HepG2 (cell line): ENCODE results near the gene UBE2D3. TPM values are rescaled to one million over a fixed set of nuclear protein-coding genes. Genes with fewer than 3 reads are reported as not detected.

ENCODE experiments used
- ETV6 ChIP-seq: sonication (generic); formaldehyde crosslinking; conservative IDR thresholded peaks from 2 replicates; pipeline ENCODE4 v1.4.0; 2020; ENCODE audit warnings: missing genetic modification reagents
- MATR3 ChIP-seq: sonication (generic); formaldehyde crosslinking; IDR thresholded peaks from 2 replicates; pipeline ENCODE4 v1.4.0; 2020; ENCODE audit warnings: missing genetic modification reagents
- SIN3B ChIP-seq: fragments of 150-350 bp; IDR thresholded peaks from 2 replicates; pipeline ENCODE4 v1.6.1; 2014; ENCODE audit warnings: low read length
- TEAD3 ChIP-seq: optimal IDR thresholded peaks from 2 replicates; pipeline ENCODE3; 2016; ENCODE audit warnings: borderline replicate concordance
- TSC22D2 ChIP-seq: sonication (generic); formaldehyde crosslinking; IDR thresholded peaks from 2 replicates; pipeline ENCODE4 v1.5.1; 2020; ENCODE audit warnings: missing genetic modification reagents, mild to moderate bottlenecking, borderline replicate concordance
- polyA plus RNA-seq, 8 experiments: library from polyadenylated mRNA; depleted of rRNA in 3 of 8; stranded (reverse) in 7 of 8; unstranded in 1 of 8; fragments of >200 nt; fragmentation: Illumina TruSeq in 4 of 8; extraction: Trizol in 4 of 8; gene quantifications; 2 replicates each; pipeline versions ENCODE4 v1.2.1 to v1.2.3, GENCODE V29; 2011 to 2016; ENCODE audit warnings: low read depth in 4 of 8, missing spikeins in 1 of 8, mixed read lengths in 1 of 8; ENCODE audit not compliant: insufficient read depth in 1 of 8
- total RNA-seq, 5 experiments: library from RNA; depleted of rRNA; stranded (reverse); fragments of >200 nt; fragmentation: Illumina TruSeq; extraction: Trizol; gene quantifications; 2 replicates each; pipeline ENCODE4 v1.2.3, GENCODE V29; 2016; ENCODE audit warnings: low read depth in 1 of 5
- TF ChIP-seq, protein P1 (sequence below): sonication (generic); formaldehyde crosslinking; IDR thresholded peaks from 2 replicates; pipeline ENCODE4; 2020; ENCODE audit warnings: missing genetic modification reagents, mild to moderate bottlenecking, borderline replicate concordance
- TF ChIP-seq, protein P2 (sequence below): IDR thresholded peaks from 2 replicates; pipeline ENCODE4 v1.6.1; 2016; ENCODE audit warnings: missing compliant biosample characterization, missing genetic modification reagents, borderline replicate concordance
- TF ChIP-seq, protein P3 (sequence below): sonication (generic); formaldehyde crosslinking; IDR thresholded peaks from 2 replicates; pipeline ENCODE4 v1.5.0; 2020; ENCODE audit warnings: missing genetic modification reagents
- TF ChIP-seq, protein P4 (sequence below): sonication (generic); formaldehyde crosslinking; IDR thresholded peaks from 2 replicates; pipeline ENCODE4 v1.8.0; 2022; ENCODE audit warnings: missing genetic modification reagents, mild to moderate bottlenecking, moderate library complexity, borderline replicate concordance
- TF ChIP-seq, protein P5 (sequence below): sonication (generic); formaldehyde crosslinking; IDR thresholded peaks from 2 replicates; pipeline ENCODE4 v1.5.0; 2020; ENCODE audit warnings: missing genetic modification reagents
- TF ChIP-seq, protein P6 (sequence below): sonication (generic); formaldehyde crosslinking; IDR thresholded peaks from 2 replicates; pipeline ENCODE4 v1.8.0; 2022; ENCODE audit warnings: missing genetic modification reagents, mild to moderate bottlenecking, borderline replicate concordance

Gene UBE2D3
- total and polyA plus RNA-seq, 2 of the 13 experiments (the other 11 are each of a cell fraction or from before 2014, with no cell fraction given): 224 to 293 TPM

DNA sequence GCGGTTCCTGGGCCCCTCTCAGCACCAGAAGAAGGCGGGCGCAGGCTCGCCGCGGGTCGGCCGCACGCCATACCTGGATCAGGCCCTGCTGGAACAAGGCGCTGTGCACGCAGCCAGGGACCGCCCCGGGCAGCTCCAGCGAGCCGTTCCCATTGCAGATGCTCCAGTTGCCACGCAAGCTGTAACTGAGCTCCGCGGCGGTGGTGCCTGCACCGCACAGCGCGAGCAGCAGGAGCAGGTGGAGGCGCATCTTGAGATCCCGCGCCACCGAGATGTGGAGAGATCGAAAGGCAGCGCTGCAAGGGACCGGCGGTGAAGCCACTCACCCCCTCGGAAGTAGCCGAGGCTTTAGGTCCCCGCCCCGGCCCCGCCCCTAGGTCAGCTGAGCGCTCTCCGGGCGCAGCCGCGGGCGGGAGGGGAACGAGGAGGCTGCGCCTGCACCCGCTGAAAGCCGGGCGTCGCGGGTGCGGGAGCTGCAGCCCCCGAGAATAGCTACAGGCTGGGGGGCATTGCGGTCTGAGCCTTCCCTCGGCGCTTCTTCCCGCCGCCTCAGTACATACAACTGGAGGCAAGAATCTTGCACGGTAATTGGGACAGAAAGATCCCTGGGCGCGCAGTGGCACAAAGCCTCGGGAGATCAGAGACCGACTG lies 66.6 kb downstream of the UBE2D3 start, which contains the start of gene MANBA (continued):
- TF ChIP-seq, protein P1, sequence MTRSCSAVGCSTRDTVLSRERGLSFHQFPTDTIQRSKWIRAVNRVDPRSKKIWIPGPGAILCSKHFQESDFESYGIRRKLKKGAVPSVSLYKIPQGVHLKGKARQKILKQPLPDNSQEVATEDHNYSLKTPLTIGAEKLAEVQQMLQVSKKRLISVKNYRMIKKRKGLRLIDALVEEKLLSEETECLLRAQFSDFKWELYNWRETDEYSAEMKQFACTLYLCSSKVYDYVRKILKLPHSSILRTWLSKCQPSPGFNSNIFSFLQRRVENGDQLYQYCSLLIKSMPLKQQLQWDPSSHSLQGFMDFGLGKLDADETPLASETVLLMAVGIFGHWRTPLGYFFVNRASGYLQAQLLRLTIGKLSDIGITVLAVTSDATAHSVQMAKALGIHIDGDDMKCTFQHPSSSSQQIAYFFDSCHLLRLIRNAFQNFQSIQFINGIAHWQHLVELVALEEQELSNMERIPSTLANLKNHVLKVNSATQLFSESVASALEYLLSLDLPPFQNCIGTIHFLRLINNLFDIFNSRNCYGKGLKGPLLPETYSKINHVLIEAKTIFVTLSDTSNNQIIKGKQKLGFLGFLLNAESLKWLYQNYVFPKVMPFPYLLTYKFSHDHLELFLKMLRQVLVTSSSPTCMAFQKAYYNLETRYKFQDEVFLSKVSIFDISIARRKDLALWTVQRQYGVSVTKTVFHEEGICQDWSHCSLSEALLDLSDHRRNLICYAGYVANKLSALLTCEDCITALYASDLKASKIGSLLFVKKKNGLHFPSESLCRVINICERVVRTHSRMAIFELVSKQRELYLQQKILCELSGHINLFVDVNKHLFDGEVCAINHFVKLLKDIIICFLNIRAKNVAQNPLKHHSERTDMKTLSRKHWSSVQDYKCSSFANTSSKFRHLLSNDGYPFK (CRISPR knock-in tag): peak; percentile 74
- TF ChIP-seq, protein P2, sequence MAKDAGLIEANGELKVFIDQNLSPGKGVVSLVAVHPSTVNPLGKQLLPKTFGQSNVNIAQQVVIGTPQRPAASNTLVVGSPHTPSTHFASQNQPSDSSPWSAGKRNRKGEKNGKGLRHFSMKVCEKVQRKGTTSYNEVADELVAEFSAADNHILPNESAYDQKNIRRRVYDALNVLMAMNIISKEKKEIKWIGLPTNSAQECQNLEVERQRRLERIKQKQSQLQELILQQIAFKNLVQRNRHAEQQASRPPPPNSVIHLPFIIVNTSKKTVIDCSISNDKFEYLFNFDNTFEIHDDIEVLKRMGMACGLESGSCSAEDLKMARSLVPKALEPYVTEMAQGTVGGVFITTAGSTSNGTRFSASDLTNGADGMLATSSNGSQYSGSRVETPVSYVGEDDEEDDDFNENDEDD (CRISPR knock-in tag): peak; percentile 61; the same call in 1 of the 2 replicates
- TF ChIP-seq, protein P3, sequence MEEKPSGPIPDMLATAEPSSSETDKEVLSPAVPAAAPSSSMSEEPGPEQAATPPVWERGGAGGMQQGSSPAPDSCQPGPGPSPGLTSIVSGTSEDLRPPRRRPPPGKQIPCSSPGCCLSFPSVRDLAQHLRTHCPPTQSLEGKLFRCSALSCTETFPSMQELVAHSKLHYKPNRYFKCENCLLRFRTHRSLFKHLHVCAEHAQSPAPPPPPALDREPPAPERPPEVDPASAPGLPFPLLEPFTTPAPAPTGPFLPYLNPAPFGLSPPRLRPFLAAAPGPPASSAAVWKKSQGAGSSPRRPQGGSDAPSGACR (CRISPR knock-in tag): peak; percentile 53; the same call in 1 of the 2 replicates
- no peak for TF ChIP-seq TSC22D2 (CRISPR knock-in tag)
- TF ChIP-seq TEAD3 (CRISPR knock-in tag): peak; percentile 26
- TF ChIP-seq, protein P4, sequence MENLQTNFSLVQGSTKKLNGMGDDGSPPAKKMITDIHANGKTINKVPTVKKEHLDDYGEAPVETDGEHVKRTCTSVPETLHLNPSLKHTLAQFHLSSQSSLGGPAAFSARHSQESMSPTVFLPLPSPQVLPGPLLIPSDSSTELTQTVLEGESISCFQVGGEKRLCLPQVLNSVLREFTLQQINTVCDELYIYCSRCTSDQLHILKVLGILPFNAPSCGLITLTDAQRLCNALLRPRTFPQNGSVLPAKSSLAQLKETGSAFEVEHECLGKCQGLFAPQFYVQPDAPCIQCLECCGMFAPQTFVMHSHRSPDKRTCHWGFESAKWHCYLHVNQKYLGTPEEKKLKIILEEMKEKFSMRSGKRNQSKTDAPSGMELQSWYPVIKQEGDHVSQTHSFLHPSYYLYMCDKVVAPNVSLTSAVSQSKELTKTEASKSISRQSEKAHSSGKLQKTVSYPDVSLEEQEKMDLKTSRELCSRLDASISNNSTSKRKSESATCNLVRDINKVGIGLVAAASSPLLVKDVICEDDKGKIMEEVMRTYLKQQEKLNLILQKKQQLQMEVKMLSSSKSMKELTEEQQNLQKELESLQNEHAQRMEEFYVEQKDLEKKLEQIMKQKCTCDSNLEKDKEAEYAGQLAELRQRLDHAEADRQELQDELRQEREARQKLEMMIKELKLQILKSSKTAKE (CRISPR knock-in tag): no peak
- TF ChIP-seq MATR3: no peak
- TF ChIP-seq, protein P5, sequence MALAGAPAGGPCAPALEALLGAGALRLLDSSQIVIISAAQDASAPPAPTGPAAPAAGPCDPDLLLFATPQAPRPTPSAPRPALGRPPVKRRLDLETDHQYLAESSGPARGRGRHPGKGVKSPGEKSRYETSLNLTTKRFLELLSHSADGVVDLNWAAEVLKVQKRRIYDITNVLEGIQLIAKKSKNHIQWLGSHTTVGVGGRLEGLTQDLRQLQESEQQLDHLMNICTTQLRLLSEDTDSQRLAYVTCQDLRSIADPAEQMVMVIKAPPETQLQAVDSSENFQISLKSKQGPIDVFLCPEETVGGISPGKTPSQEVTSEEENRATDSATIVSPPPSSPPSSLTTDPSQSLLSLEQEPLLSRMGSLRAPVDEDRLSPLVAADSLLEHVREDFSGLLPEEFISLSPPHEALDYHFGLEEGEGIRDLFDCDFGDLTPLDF (CRISPR knock-in tag): no peak; the same call in 1 of the 2 replicates
- no peak for TF ChIP-seq SIN3B
- TF ChIP-seq, protein P6, sequence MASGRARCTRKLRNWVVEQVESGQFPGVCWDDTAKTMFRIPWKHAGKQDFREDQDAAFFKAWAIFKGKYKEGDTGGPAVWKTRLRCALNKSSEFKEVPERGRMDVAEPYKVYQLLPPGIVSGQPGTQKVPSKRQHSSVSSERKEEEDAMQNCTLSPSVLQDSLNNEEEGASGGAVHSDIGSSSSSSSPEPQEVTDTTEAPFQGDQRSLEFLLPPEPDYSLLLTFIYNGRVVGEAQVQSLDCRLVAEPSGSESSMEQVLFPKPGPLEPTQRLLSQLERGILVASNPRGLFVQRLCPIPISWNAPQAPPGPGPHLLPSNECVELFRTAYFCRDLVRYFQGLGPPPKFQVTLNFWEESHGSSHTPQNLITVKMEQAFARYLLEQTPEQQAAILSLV (CRISPR knock-in tag): peak; percentile 88
- no peak for TF ChIP-seq ETV6 (CRISPR knock-in tag)
